DOHH2 (cell line): Measurements from ENCODE around the gene MEI4.

ENCODE experiments used
- EZH2phosphoT487 ChIP-seq: fragments of 200-600 bp; sonication (generic); IDR thresholded peaks from 2 replicates; pipeline ENCODE4 v1.6.1; 2017; ENCODE audit warnings: borderline replicate concordance, mild to moderate bottlenecking, antibody characterized with exemption, low read length, moderate library complexity, mixed read lengths
- TF ChIP-seq, protein P1 (sequence below): fragments of 200-600 bp; sonication (generic); IDR thresholded peaks from one replicate; pipeline ENCODE4 v1.5.1; 2014; ENCODE audit warnings: antibody characterized with exemption, mild to moderate bottlenecking, low read depth, low read length; ENCODE audit not compliant: poor library complexity, severe bottlenecking

DNA sequence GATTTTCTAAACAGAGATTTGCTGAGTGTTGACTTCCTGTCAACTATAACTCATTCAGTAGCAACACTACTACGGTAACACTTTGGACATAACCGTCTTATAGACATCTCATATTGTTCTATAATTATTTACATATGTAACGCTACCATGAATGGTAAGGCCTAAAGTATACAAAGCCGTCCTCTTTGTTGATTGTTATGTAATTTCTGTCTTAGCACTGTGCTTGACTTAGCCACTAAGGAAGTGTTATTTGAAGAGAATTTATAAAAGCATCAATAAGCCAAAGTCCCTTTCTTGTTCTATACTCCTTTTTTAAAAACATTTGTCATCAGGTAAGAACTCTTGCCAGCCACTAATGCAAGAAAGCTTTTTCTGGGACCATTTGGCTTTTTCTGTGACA is 240.6 kb downstream of the MEI4 start:
- TF ChIP-seq, protein P1, sequence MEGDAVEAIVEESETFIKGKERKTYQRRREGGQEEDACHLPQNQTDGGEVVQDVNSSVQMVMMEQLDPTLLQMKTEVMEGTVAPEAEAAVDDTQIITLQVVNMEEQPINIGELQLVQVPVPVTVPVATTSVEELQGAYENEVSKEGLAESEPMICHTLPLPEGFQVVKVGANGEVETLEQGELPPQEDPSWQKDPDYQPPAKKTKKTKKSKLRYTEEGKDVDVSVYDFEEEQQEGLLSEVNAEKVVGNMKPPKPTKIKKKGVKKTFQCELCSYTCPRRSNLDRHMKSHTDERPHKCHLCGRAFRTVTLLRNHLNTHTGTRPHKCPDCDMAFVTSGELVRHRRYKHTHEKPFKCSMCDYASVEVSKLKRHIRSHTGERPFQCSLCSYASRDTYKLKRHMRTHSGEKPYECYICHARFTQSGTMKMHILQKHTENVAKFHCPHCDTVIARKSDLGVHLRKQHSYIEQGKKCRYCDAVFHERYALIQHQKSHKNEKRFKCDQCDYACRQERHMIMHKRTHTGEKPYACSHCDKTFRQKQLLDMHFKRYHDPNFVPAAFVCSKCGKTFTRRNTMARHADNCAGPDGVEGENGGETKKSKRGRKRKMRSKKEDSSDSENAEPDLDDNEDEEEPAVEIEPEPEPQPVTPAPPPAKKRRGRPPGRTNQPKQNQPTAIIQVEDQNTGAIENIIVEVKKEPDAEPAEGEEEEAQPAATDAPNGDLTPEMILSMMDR: no peak
- no peak for TF ChIP-seq EZH2phosphoT487
